GM20431 (cell line): ENCODE results near the gene SDR42E1.

Experiments
- in situ Hi-C: fragments of 300-500 bp; cut with MseI, MboI; formaldehyde crosslinking; loops from one replicate; pipeline ENCODE4 v1.15.0; 2020; ENCODE audit warnings: low sequenced_read_pairs; ENCODE audit not compliant: unreplicated experiment

The SDR42E1 gene

GRCh38 chr16:82011199-82011641, at the start of gene SDR42E1:
Gene SDR42E1 (minus strand): TSS chr16:82011470. CDS start chr16:82000858, 10,612 bp downstream.
- in situ Hi-C loops = no loop called here

GRCh38 chr16:82059983-82060421, 48.7 kb upstream of the SDR42E1 start:
- in situ Hi-C loops = no loop called here

- in situ Hi-C loops = no loop called here
Observed at GRCh38 chr16:82059161-82059982, 48.1 kb upstream of the SDR42E1 start.

GRCh38 chr16:82056550-82056896, 45.3 kb upstream of the SDR42E1 start:
- in situ Hi-C loops = no loop called here

- in situ Hi-C loops = no loop called here
Observed at GRCh38 chr16:82055728-82056549, 44.7 kb upstream of the SDR42E1 start.

GRCh38 chr16:82055117-82055516, 43.8 kb upstream of the SDR42E1 start:
- in situ Hi-C loops = no loop called here

- in situ Hi-C loops = no loop called here
Observed at GRCh38 chr16:82051656-82052055, 40.4 kb upstream of the SDR42E1 start.

- in situ Hi-C loops = no loop called here
Observed at GRCh38 chr16:82050909-82051357, 39.7 kb upstream of the SDR42E1 start.

GRCh38 chr16:82050506-82050905, 39.2 kb upstream of the SDR42E1 start:
- in situ Hi-C loops = no loop called here

GRCh38 chr16:82049484-82049883, 38.2 kb upstream of the SDR42E1 start:
- in situ Hi-C loops = no loop called here

GRCh38 chr16:82047787-82048186, 36.5 kb upstream of the SDR42E1 start:
- in situ Hi-C loops = no loop called here

- in situ Hi-C loops = no loop called here
Observed at GRCh38 chr16:82047374-82047773, 36.1 kb upstream of the SDR42E1 start.

- in situ Hi-C loops = no loop called here
Observed at GRCh38 chr16:82046941-82047340, 35.7 kb upstream of the SDR42E1 start.

- in situ Hi-C loops = no loop called here
Observed at GRCh38 chr16:82046541-82046940, 35.3 kb upstream of the SDR42E1 start.

- in situ Hi-C loops = no loop called here
Observed at GRCh38 chr16:82045465-82045864, 34.2 kb upstream of the SDR42E1 start.

GRCh38 chr16:82044585-82044911, 33.3 kb upstream of the SDR42E1 start:
- in situ Hi-C loops = no loop called here

GRCh38 chr16:82043680-82044584, 32.7 kb upstream of the SDR42E1 start:
- in situ Hi-C loops = no loop called here

GRCh38 chr16:82042846-82043245, 31.6 kb upstream of the SDR42E1 start:
- in situ Hi-C loops = no loop called here

- in situ Hi-C loops = no loop called here
Observed at GRCh38 chr16:82042144-82042543, 30.9 kb upstream of the SDR42E1 start.

- in situ Hi-C loops = no loop called here
Observed at GRCh38 chr16:82041542-82041941, 30.3 kb upstream of the SDR42E1 start.
